Heart left ventricle (tissue), 16 donors: ENCODE measurements around the gene PAN2. TPM values are rescaled to one million over a fixed set of nuclear protein-coding genes. Genes with fewer than 3 reads are reported as not detected.

Experiments used
- ATAC-seq, 4 donors: fragments of 200-7000 bp; cut with Tn5 transposase; one replicate each; pipeline ENCODE4 v1.9.1; 2020 to 2022; ENCODE audit warnings: moderate library complexity in 4 of 4, mild to moderate bottlenecking in 3 of 4, moderate number of reproducible peaks in 1 of 4
- DNase-seq, 5 donors: peaks; one replicate each; pipeline ENCODE4 v3.0.0-alpha.2; 2020
- H3K27ac ChIP-seq, 12 donors: fragments of 200-600 bp; sonication (generic) in 4 of 12; one replicate each; pipeline versions ENCODE4 v1.5.0 to v1.8.0; 2016 to 2022; ENCODE audit warnings: mild to moderate bottlenecking in 2 of 12
- H3K27me3 ChIP-seq, 9 donors: fragments of 200-600 bp; sonication (generic) in 2 of 9; one replicate each; pipeline versions ENCODE4 v1.5.1 to v1.8.0; 2016 to 2022; ENCODE audit warnings: mild to moderate bottlenecking in 3 of 9
- H3K36me3 ChIP-seq, 9 donors: fragments of 200-600 bp; sonication (generic) in 2 of 9; one replicate each; pipeline versions ENCODE4 v1.5.0 to v1.8.0; 2018 to 2022; ENCODE audit warnings: mild to moderate bottlenecking in 2 of 9
- H3K4me1 ChIP-seq, 12 donors: fragments of 200-600 bp; sonication (generic) in 4 of 12; one replicate each; pipeline versions ENCODE4 v1.5.0 to v1.8.0; 2016 to 2022; ENCODE audit warnings: mild to moderate bottlenecking in 3 of 12
- H3K4me3 ChIP-seq, 12 donors: fragments of 200-600 bp; sonication (generic) in 4 of 12; one replicate each; pipeline versions ENCODE4 v1.5.0 to v1.8.0; 2017 to 2022; ENCODE audit warnings: mild to moderate bottlenecking in 9 of 12, moderate library complexity in 4 of 12
- H3K9me3 ChIP-seq, 12 donors: fragments of 200-600 bp; sonication (generic) in 4 of 12; one replicate each; pipeline versions ENCODE4 v1.5.0 to v1.8.0; 2016 to 2022; ENCODE audit warnings: mild to moderate bottlenecking in 1 of 12
- POLR2A ChIP-seq, 2 donors: fragments of 450-650 bp; IDR thresholded peaks; one replicate each; pipeline ENCODE4 v1.6.1; 2017; ENCODE audit warnings: antibody characterized with exemption in 2 of 2, mild to moderate bottlenecking in 2 of 2, moderate library complexity in 2 of 2
- WGBS, 4 donors: extraction: QIAGEN DNeasy Blood & Tissue Kit in 2 of 4; methylation state at CpG; one replicate each; pipeline versions ENCODE4 v1.1.5 to v1.1.7; 2013 to 2018; 5-methylcytosine and 5-hydroxymethylcytosine counted together
- intact Hi-C, 10 donors: fragments of 100-400 bp; cut with DNase I; formaldehyde crosslinking; loops; one replicate each; pipeline versions ENCODE4 v1.11.1 to v1.14.2; 2022
- long read RNA-seq, 3 donors: library from polyadenylated mRNA; unstranded; transcript quantifications; one replicate each; pipeline ENCODE4 v2.0.0, GENCODE V29; 2020 to 2021
- polyA plus RNA-seq, 2 donors: library from polyadenylated mRNA; stranded (reverse); fragments of 200-250 nt; gene quantifications; one replicate each; pipeline ENCODE4 v1.2.3, GENCODE V29; 2013
- total RNA-seq, 9 donors: library from RNA; depleted of rRNA in 2 of 9; stranded (reverse); fragments of >200 nt in 2 of 9; fragmentation: NEBNext Ultra II Directional in 3 of 9; extraction: Animal tissue kit (Norgen Biotek cat#: 25700) in 3 of 9; gene quantifications; one replicate each; pipeline versions ENCODE4 v1.1.0 to v1.2.4, GENCODE V29; 2016 to 2023
- TF ChIP-seq, protein P1 (sequence below), 12 donors: fragments of 200-600 bp; sonication (generic) in 4 of 12; IDR thresholded peaks; one replicate each; pipeline versions ENCODE4 v1.5.0 to v1.8.0; 2018 to 2022; ENCODE audit warnings: antibody characterized with exemption in 12 of 12, mild to moderate bottlenecking in 5 of 12
- donor health status: ischemic (EF 13 %, LVEDD 7.1; RV severe dilation, severe dysfunction).
- donor health status: healthy with polysubstance abuse.
- donor health status: DM: no; HTN: yes; CAD: no.
- donor health status: DM: no; HTN: no; CAD: no.
- donor health status: ischemic (EF 25% LVEDD 6.9; RV normal size, moderate dysfunction).
- donor health status: ischemic (EF 25% LVEDD 5.7; RV mildly dilated, moderate dysfunction).
- donor health status: healthy.
- donor health status: DM: yes; HTN: yes; CAD: no.
- donor health status: ischemic (EF 35%, LVEDD 5.7; RV mildly dilated, moderate dysfunction).
- donor health status: nonischemic (EF 11% LVEDD 7.7; RV severe dilation, severe dysfunction).
- donor health status: DM: yes; HTN: yes; CAD: no.
- donor health status: PGD.
- donor health status: ischemic (EF 29% LVEDD 5.4; RV normal size, mild dysfunction).
- donor health status: nonischemic (EF 23%, LVEDD 6.1; RV moderate dilation, normal function).

The PAN2 gene, protein sequence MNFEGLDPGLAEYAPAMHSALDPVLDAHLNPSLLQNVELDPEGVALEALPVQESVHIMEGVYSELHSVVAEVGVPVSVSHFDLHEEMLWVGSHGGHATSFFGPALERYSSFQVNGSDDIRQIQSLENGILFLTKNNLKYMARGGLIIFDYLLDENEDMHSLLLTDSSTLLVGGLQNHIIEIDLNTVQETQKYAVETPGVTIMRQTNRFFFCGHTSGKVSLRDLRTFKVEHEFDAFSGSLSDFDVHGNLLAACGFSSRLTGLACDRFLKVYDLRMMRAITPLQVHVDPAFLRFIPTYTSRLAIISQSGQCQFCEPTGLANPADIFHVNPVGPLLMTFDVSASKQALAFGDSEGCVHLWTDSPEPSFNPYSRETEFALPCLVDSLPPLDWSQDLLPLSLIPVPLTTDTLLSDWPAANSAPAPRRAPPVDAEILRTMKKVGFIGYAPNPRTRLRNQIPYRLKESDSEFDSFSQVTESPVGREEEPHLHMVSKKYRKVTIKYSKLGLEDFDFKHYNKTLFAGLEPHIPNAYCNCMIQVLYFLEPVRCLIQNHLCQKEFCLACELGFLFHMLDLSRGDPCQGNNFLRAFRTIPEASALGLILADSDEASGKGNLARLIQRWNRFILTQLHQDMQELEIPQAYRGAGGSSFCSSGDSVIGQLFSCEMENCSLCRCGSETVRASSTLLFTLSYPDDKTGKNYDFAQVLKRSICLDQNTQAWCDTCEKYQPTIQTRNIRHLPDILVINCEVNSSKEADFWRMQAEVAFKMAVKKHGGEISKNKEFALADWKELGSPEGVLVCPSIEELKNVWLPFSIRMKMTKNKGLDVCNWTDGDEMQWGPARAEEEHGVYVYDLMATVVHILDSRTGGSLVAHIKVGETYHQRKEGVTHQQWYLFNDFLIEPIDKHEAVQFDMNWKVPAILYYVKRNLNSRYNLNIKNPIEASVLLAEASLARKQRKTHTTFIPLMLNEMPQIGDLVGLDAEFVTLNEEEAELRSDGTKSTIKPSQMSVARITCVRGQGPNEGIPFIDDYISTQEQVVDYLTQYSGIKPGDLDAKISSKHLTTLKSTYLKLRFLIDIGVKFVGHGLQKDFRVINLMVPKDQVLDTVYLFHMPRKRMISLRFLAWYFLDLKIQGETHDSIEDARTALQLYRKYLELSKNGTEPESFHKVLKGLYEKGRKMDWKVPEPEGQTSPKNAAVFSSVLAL
- total RNA-seq (10 to 100 TPM; 12.3 to 43.8 (median 38.2) TPM), polyA plus RNA-seq (10 to 100 TPM; 15.1 to 44.7 TPM)
- long read RNA-seq, donor 1, full-length matches to known transcripts: 2 of 15 reads
- long read RNA-seq, donor 1, partial matches to known transcripts: 6 of 15 reads
- long read RNA-seq, donor 1, other reads (novel, unspliced or antisense): 7 of 15 reads
- long read RNA-seq, donor 2, full-length matches to known transcripts: 2 of 12 reads
- long read RNA-seq, donor 2, partial matches to known transcripts: 6 of 12 reads
- long read RNA-seq, donor 2, other reads (novel, unspliced or antisense): 4 of 12 reads
- long read RNA-seq, donor 3, full-length matches to known transcripts: 2 of 14 reads
- long read RNA-seq, donor 3, partial matches to known transcripts: 7 of 14 reads
- long read RNA-seq, donor 3, other reads (novel, unspliced or antisense): 5 of 14 reads

DNA sequence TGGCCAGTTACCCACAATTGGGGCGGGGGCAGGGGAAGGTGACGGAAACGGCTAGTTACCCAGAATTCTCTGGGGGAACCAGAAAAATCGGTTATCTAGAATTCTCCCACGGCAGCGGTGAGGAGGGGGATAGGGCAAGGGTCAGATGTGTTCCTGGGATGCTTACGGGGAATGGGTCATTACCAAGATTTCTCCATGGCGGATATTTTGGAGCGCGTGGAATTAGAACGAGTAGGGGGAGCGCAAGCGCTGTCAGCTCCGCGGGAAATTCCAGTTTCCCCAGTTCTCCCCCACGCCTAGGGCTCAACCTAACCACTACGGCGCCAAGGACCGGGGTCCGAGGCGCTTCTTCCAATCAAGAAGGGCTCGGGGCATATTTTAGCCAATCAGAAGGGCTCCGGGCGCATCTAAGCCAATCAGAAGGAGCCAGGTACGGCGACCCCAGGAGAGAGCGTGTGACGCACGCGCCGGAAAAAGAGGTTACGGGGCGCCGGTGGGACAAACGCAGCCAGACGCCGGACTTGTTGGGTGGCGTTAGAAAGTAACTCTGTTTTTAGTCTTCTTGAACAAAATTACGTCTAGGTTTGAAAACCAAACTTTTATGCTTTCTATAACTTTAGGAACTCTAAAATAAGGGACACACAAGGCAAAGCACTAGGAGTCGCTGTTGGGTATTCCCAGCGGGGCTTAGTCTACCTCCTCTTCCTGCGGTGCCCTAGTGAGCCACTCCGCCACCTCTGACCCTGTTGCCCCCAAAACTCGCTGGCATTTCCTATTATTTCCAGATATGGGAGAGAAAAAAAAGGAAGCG, at the start of gene PAN2:
PAN2 (minus strand) TSS at position 322 of the 811 bp plus-strand sequence. CDS start 906 bp downstream, outside the sequence.
- TF ChIP-seq, protein P1, sequence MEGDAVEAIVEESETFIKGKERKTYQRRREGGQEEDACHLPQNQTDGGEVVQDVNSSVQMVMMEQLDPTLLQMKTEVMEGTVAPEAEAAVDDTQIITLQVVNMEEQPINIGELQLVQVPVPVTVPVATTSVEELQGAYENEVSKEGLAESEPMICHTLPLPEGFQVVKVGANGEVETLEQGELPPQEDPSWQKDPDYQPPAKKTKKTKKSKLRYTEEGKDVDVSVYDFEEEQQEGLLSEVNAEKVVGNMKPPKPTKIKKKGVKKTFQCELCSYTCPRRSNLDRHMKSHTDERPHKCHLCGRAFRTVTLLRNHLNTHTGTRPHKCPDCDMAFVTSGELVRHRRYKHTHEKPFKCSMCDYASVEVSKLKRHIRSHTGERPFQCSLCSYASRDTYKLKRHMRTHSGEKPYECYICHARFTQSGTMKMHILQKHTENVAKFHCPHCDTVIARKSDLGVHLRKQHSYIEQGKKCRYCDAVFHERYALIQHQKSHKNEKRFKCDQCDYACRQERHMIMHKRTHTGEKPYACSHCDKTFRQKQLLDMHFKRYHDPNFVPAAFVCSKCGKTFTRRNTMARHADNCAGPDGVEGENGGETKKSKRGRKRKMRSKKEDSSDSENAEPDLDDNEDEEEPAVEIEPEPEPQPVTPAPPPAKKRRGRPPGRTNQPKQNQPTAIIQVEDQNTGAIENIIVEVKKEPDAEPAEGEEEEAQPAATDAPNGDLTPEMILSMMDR (IDR thresholded peaks at IDR 0.05): peak in 11 of 12 donors; percentile 24 to 66 (median 50)
- TF ChIP-seq POLR2A (IDR thresholded peaks at IDR 0.05): peak; percentile 40 to 80
- intact Hi-C loops: loop anchor here in 6 of 10 donors (5.0 to 10.0 kb wide), 2 partner anchors 113 to 131 kb away; partner anchors contain the start of genes SPRYD4 (in 5 of the 6) and TIMELESS (in 1 of the 6)
- Histone ChIP-seq H3K4me3 (peak within 1 kb of the TSS; percentile 32 to 93 (median 68)), H3K4me1 (peaks cover 0 to 39% (median 13%) of the 10 kb centered on the region in 12 donors), H3K27ac (peak within 1 kb of the TSS; percentile 88 to 100 (median 95)), H3K36me3 (peaks cover 0 to 7% (median 3%) of the 10 kb centered on the region in 9 donors), H3K27me3 (no peaks in the 10 kb centered on the region), H3K9me3 (no peaks in the 10 kb centered on the region)
- DNase-seq (peak; percentile 96 to 98 (median 97)), ATAC-seq (peak; percentile 98 to 100 (median 99))
- WGBS, 4 donors: 0% methylated on average over 42 to 45 of the region's 45 CpGs

DNA sequence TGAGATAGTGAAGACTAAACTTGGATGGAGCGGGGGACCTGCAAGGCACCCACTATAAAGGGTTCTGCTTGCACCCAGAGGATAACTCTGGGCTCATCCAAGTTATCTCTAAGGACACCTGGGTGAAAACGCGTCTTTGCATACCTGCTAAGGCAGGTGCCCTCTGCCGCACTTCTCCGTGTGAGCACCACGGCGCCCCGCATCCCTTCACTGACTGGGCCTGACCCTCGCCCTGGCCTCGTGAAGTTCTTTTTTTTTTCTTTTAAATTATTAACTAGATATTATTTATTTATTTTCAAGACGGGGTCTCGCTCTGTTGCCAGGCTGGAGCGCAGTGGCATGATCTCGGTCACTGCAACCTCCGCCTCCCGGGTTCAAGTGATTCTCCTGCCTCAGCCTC, 48.8 kb upstream of the PAN2 start:
- 89 to 94% (median 93%) methylated on average over 16 of the region's 16 CpGs for WGBS, 4 donors
- DNase-seq (no peak), ATAC-seq (no peak)
- intact Hi-C loops: no loop called here
- Histone ChIP-seq H3K4me1 (no peaks in the 10 kb centered on the region), H3K9me3 (no peaks in the 10 kb centered on the region), H3K4me3 (no peak overlapping the region), H3K27ac (no peak overlapping the region), H3K27me3 (no peaks in the 10 kb centered on the region), H3K36me3 (no peaks in the 10 kb centered on the region)
- no peak for TF ChIP-seq POLR2A (IDR thresholded peaks at IDR 0.05)
- TF ChIP-seq, protein P1 (IDR thresholded peaks at IDR 0.05): no peak

DNA sequence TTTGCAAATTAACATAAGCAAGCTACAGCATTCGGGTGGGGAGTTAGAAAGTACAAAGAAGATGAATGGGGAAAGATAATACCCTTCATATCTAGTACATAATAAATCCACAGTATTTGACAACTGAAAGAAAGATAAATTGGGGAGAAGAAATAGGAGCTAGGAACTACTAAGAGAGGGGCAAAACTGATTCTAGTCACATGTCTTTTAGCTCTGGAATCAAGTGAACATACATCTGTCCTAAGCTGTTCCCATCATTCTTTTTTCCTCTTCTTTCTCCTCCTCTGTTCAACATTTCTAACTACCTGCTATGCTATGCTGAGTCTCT, 44.2 kb upstream of the PAN2 start:
- H3K27me3 ChIP-seq: no peaks in the 10 kb centered on the region
- DNase-seq (no peak), ATAC-seq (no peak)
- no peak overlapping the region for H3K27ac ChIP-seq
- peaks cover 0 to 19% (median 0%) of the 10 kb centered on the region in 12 donors for H3K4me1 ChIP-seq
- TF ChIP-seq, protein P1 (IDR thresholded peaks at IDR 0.05): no peak
- no peak for TF ChIP-seq POLR2A (IDR thresholded peaks at IDR 0.05)
- no peaks in the 10 kb centered on the region for H3K36me3 ChIP-seq
- WGBS, 4 donors: 54 to 63% (median 57%) methylated on average over 1 of the region's 1 CpG
- intact Hi-C loops: no loop called here
- no peak overlapping the region for H3K4me3 ChIP-seq
- H3K9me3 ChIP-seq: peaks cover 0 to 7% (median 0%) of the 10 kb centered on the region in 12 donors
